ENCODE results near the gene PSMD2.
A peak's percentile ranks its signal among the peaks of the same experiment; 100 is the strongest.

The PSMD2 gene

GRCh38 chr3:184317201-184317600 lies 18.2 kb downstream of the PSMD2 start:
- DNase-seq (ENCODE audit: low read depth): no peak

- peak; percentile 88 for DNase-seq (ENCODE audit: low read depth)
These were observed 21.0 kb downstream of the PSMD2 start for GRCh38 chr3:184320104-184320445.

GRCh38 chr3:184321666-184322065 lies 22.6 kb downstream of the PSMD2 start:
- DNase-seq (ENCODE audit: low read depth): no peak

- DNase-seq (ENCODE audit: low read depth): no peak
These were observed 23.9 kb downstream of the PSMD2 start for GRCh38 chr3:184322731-184323487.

GRCh38 chr3:184323696-184324095 lies 24.7 kb downstream of the PSMD2 start:
- no peak for DNase-seq (ENCODE audit: low read depth)

- DNase-seq (ENCODE audit: low read depth): no peak
These were observed 26.2 kb downstream of the PSMD2 start for GRCh38 chr3:184325269-184325668.

GRCh38 chr3:184325715-184326369 lies 26.8 kb downstream of the PSMD2 start:
- DNase-seq (ENCODE audit: low read depth): no peak

- DNase-seq (ENCODE audit: low read depth): no peak
These were observed 28.1 kb downstream of the PSMD2 start for GRCh38 chr3:184327171-184327570.

- no peak for DNase-seq (ENCODE audit: low read depth)
These were observed 29.5 kb downstream of the PSMD2 start for GRCh38 chr3:184328516-184328915.

GRCh38 chr3:184332370-184333090 lies 33.5 kb downstream of the PSMD2 start:
- DNase-seq (ENCODE audit: low read depth): peak; percentile 30

GRCh38 chr3:184333190-184333589 lies 34.1 kb downstream of the PSMD2 start:
- no peak for DNase-seq (ENCODE audit: low read depth)

GRCh38 chr3:184333700-184334099 lies 34.7 kb downstream of the PSMD2 start:
- DNase-seq (ENCODE audit: low read depth): no peak

- no peak for DNase-seq (ENCODE audit: low read depth)
These were observed 35.6 kb downstream of the PSMD2 start for GRCh38 chr3:184334470-184335158.

GRCh38 chr3:184335291-184335660 lies 36.2 kb downstream of the PSMD2 start:
- no peak for DNase-seq (ENCODE audit: low read depth)

- DNase-seq (ENCODE audit: low read depth): no peak
These were observed 36.9 kb downstream of the PSMD2 start for GRCh38 chr3:184335661-184336546.

- no peak for DNase-seq (ENCODE audit: low read depth)
These were observed 37.7 kb downstream of the PSMD2 start for GRCh38 chr3:184336547-184337398.

- DNase-seq (ENCODE audit: low read depth): no peak
These were observed 38.3 kb downstream of the PSMD2 start, which contains the start of gene FAM131A for GRCh38 chr3:184337399-184337714. TSS of gene FAM131A (plus strand) at chr3:184337600. CDS start at chr3:184337631, 31 bp downstream.

GRCh38 chr3:184337981-184338380 lies 38.9 kb downstream of the PSMD2 start:
- no peak for DNase-seq (ENCODE audit: low read depth)

GRCh38 chr3:184338511-184338945 lies 39.5 kb downstream of the PSMD2 start:
- no peak for DNase-seq (ENCODE audit: low read depth)

- no peak for DNase-seq (ENCODE audit: low read depth)
These were observed 40.0 kb downstream of the PSMD2 start for GRCh38 chr3:184339001-184339400.
